CD14-positive monocyte (primary cell): ENCODE results near the gene RPS6KA2. TPM values are rescaled to one million over a fixed set of nuclear protein-coding genes. Genes with fewer than 3 reads are reported as not detected.

ENCODE experiments used
- DNase-seq, 3 donors: peaks; one replicate each; pipeline ENCODE4 v3.0.0-alpha.2; 2011 to 2022
- H2AFZ ChIP-seq: 2 replicates; pipeline ENCODE4 v1.6.0; 2012; ENCODE audit warnings: mild to moderate bottlenecking, low read depth, low read length, inconsistent platforms; ENCODE audit not compliant: insufficient read depth, poor library complexity, severe bottlenecking
- H3K27ac ChIP-seq, 2 donors: 1 replicate in 1 of 2; 2 replicates in 1 of 2; pipeline ENCODE4 v1.5.1; 2012 to 2013; ENCODE audit warnings: low read length in 2 of 2, control low read depth in 1 of 2, inconsistent platforms in 1 of 2, low read depth in 1 of 2, mild to moderate bottlenecking in 1 of 2
- H3K27me3 ChIP-seq, 2 donors: one replicate each; pipeline versions ENCODE4 v1.6.0 to v1.6.1; 2011 to 2013; ENCODE audit warnings: low read length in 2 of 2; ENCODE audit not compliant: control insufficient read depth in 2 of 2, insufficient read depth in 2 of 2
- H3K36me3 ChIP-seq, 2 donors: replicated peaks in 1 of 2; 1 replicate in 1 of 2; 2 replicates in 1 of 2; pipeline versions ENCODE4 v1.5.1 to v1.6.1; 2012 to 2013; ENCODE audit warnings: low read length in 2 of 2, control low read depth in 1 of 2, inconsistent platforms in 1 of 2, mild to moderate bottlenecking in 1 of 2; ENCODE audit not compliant: insufficient read depth in 2 of 2, control insufficient read depth in 1 of 2
- H3K4me1 ChIP-seq, 2 donors: 1 replicate in 1 of 2; 2 replicates in 1 of 2; pipeline versions ENCODE4 v1.5.1 to v1.6.1; 2012 to 2013; ENCODE audit warnings: low read length in 2 of 2, control low read depth in 1 of 2, inconsistent platforms in 1 of 2, mild to moderate bottlenecking in 1 of 2, moderate library complexity in 1 of 2; ENCODE audit not compliant: insufficient read depth in 2 of 2, control insufficient read depth in 1 of 2
- H3K4me2 ChIP-seq: replicated peaks from 2 replicates; pipeline ENCODE3; 2012; ENCODE audit warnings: low read length, moderate library complexity, mild to moderate bottlenecking; ENCODE audit not compliant: poor library complexity, severe bottlenecking; ENCODE audit errors: extremely low read depth
- H3K4me3 ChIP-seq, 3 experiments: fragments of 200-600 bp in 1 of 3; sonication (generic) in 1 of 3; replicated peaks in 1 of 3; 1 replicate in 2 of 3; 2 replicates in 1 of 3; pipeline ENCODE4 v1.5.1; 2011 to 2013; ENCODE audit warnings: low read length in 3 of 3, mild to moderate bottlenecking in 3 of 3, control low read depth in 2 of 3, low read depth in 2 of 3, inconsistent platforms in 1 of 3, moderate library complexity in 1 of 3
- H3K79me2 ChIP-seq: 2 replicates; pipeline ENCODE4 v1.6.0; 2012; ENCODE audit warnings: mild to moderate bottlenecking, control low read depth, inconsistent platforms, low read length, moderate library complexity; ENCODE audit not compliant: insufficient read depth
- H3K9ac ChIP-seq: 2 replicates; pipeline ENCODE4 v1.6.0; 2017; ENCODE audit warnings: low read length, mild to moderate bottlenecking; ENCODE audit not compliant: insufficient read depth, poor library complexity, severe bottlenecking
- H3K9me3 ChIP-seq, 2 donors: replicated peaks in 1 of 2; 1 replicate in 1 of 2; 2 replicates in 1 of 2; pipeline versions ENCODE4 v1.5.1 to v1.6.1; 2012 to 2013; ENCODE audit warnings: low read length in 2 of 2, control low read depth in 1 of 2; ENCODE audit not compliant: control insufficient read depth in 1 of 2, insufficient read depth in 1 of 2
- H4K20me1 ChIP-seq: 2 replicates; pipeline ENCODE4 v1.6.0; 2012; ENCODE audit warnings: mild to moderate bottlenecking, low read length, control low read depth, moderate library complexity; ENCODE audit not compliant: insufficient read depth
- H3K27ac Mint-ChIP-seq, 7 donors: one replicate each; pipeline ENCODE4 v1.8.0; 2020; ENCODE audit warnings: mild to moderate bottlenecking in 7 of 7, mixed read lengths in 7 of 7, moderate library complexity in 6 of 7, inconsistent platforms in 2 of 7
- H3K27me3 Mint-ChIP-seq, 3 donors: one replicate each; pipeline ENCODE4 v1.8.0; 2021 to 2022; ENCODE audit warnings: low read depth in 3 of 3, mild to moderate bottlenecking in 3 of 3, mixed read lengths in 3 of 3, moderate library complexity in 3 of 3, inconsistent platforms in 1 of 3
- H3K36me3 Mint-ChIP-seq, 2 donors: one replicate each; pipeline ENCODE4 v1.8.0; 2020; ENCODE audit warnings: mixed read lengths in 2 of 2, inconsistent platforms in 1 of 2, mild to moderate bottlenecking in 1 of 2
- H3K4me1 Mint-ChIP-seq: one replicate; pipeline ENCODE4 v1.8.0; 2020; ENCODE audit warnings: mild to moderate bottlenecking, mixed read lengths
- H3K4me3 Mint-ChIP-seq, 2 donors: one replicate each; pipeline ENCODE4 v1.8.0; 2020; ENCODE audit warnings: mild to moderate bottlenecking in 2 of 2, mixed read lengths in 2 of 2, moderate library complexity in 1 of 2
- H3K9me3 Mint-ChIP-seq, 7 donors: one replicate each; pipeline ENCODE4 v1.8.0; 2020 to 2022; ENCODE audit warnings: mixed read lengths in 7 of 7, mild to moderate bottlenecking in 6 of 7, moderate library complexity in 6 of 7, inconsistent platforms in 2 of 7
- WGBS: methylation state at CpG from one replicate; pipeline ENCODE4 v1.1.5; 2013; ENCODE audit warnings: missing lambda C conversion rate; ENCODE audit not compliant: insufficient coverage; 5-methylcytosine and 5-hydroxymethylcytosine counted together
- intact Hi-C, 2 donors: fragments of 100-400 bp; cut with micrococcal nuclease; formaldehyde crosslinking; loops; one replicate each; pipeline versions ENCODE4 v1.15.0 to v1.15.1; 2023
- polyA plus RNA-seq, 3 donors: library from polyadenylated mRNA; depleted of rRNA in 1 of 3; unstranded in 2 of 3; stranded (reverse) in 1 of 3; fragments of 300-500 nt in 2 of 3; fragments of >200 nt in 1 of 3; fragmentation: Illumina TruSeq in 2 of 3; gene quantifications; 1 replicate in 2 of 3; 2 replicates in 1 of 3; pipeline ENCODE4 v1.2.3, GENCODE V29; 2012 to 2021
- TF ChIP-seq, protein P1 (sequence below): fragments of 200-600 bp; IDR thresholded peaks from one replicate; pipeline ENCODE4 v1.8.0; 2022; ENCODE audit warnings: antibody characterized with exemption, mild to moderate bottlenecking

Gene RPS6KA2
- polyA plus RNA-seq, 3 donors = 1.4 to 3.1 (median 1.9) TPM

GRCh38 chr6:166419717-166420116 is 207.3 kb downstream of the RPS6KA2 start:
- no peak overlapping the region for H3K4me3 Mint-ChIP-seq
- Histone ChIP-seq H3K4me1 (peaks cover 0 to 3% of the 10 kb centered on the region in 2 donors), H3K79me2 (no peaks in the 10 kb centered on the region), H3K36me3 (no peaks in the 10 kb centered on the region), H3K27me3 (no peaks in the 10 kb centered on the region), H3K4me3 (no peak overlapping the region), H3K27ac (no peak overlapping the region), H3K9me3 (no peaks in the 10 kb centered on the region), H3K4me2 (no peak overlapping the region), H4K20me1 (no peaks in the 10 kb centered on the region), H2AFZ (no peak overlapping the region), H3K9ac (no peak overlapping the region)
- H3K36me3 Mint-ChIP-seq = no peaks in the 10 kb centered on the region
- H3K27me3 Mint-ChIP-seq = peaks cover 0 to 1% (median 0%) of the 10 kb centered on the region in 3 donors
- DNase-seq = no peak
- H3K9me3 Mint-ChIP-seq = peaks cover 0 to 4% (median 0%) of the 10 kb centered on the region in 7 donors
- intact Hi-C loops = no loop called here
- H3K4me1 Mint-ChIP-seq = peaks cover 9% of the 10 kb centered on the region
- H3K27ac Mint-ChIP-seq = peak overlapping the region in 1 of 7 donors; percentile 2
- 92% methylated on average over 9 of the region's 15 CpGs for WGBS
- TF ChIP-seq, protein P1, sequence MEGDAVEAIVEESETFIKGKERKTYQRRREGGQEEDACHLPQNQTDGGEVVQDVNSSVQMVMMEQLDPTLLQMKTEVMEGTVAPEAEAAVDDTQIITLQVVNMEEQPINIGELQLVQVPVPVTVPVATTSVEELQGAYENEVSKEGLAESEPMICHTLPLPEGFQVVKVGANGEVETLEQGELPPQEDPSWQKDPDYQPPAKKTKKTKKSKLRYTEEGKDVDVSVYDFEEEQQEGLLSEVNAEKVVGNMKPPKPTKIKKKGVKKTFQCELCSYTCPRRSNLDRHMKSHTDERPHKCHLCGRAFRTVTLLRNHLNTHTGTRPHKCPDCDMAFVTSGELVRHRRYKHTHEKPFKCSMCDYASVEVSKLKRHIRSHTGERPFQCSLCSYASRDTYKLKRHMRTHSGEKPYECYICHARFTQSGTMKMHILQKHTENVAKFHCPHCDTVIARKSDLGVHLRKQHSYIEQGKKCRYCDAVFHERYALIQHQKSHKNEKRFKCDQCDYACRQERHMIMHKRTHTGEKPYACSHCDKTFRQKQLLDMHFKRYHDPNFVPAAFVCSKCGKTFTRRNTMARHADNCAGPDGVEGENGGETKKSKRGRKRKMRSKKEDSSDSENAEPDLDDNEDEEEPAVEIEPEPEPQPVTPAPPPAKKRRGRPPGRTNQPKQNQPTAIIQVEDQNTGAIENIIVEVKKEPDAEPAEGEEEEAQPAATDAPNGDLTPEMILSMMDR = no peak

DNA sequence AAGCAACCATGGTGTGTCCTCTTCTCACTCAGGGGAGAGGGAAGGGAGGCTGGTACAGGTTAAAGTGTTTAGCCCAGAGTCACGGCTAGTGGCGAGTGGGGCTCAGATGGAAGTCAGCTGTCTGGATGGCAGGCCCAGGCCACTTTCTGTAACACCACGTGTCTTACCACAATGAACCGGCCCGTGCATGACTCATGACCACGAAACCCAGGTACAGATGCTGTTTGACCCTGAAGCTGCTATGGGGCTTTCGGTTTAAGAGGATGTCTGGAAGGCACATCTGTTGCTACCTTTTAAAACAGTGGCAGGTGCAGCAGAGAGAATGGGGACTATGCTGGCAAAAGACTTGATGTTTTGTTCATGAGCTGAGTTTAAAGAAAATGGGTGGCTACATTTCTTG is 207.8 kb downstream of the RPS6KA2 start:
- Mint-ChIP-seq H3K27me3 (peaks cover 0 to 1% (median 0%) of the 10 kb centered on the region in 3 donors), H3K4me3 (no peak overlapping the region), H3K27ac (peak overlapping the region in 1 of 7 donors; percentile 46), H3K9me3 (peaks cover 0 to 4% (median 0%) of the 10 kb centered on the region in 7 donors), H3K4me1 (peaks cover 9% of the 10 kb centered on the region), H3K36me3 (no peaks in the 10 kb centered on the region)
- Histone ChIP-seq H4K20me1 (no peaks in the 10 kb centered on the region), H3K36me3 (no peaks in the 10 kb centered on the region), H3K27me3 (no peaks in the 10 kb centered on the region), H3K4me3 (no peak overlapping the region), H2AFZ (no peak overlapping the region), H3K9ac (no peak overlapping the region), H3K4me1 (peaks cover 0 to 3% of the 10 kb centered on the region in 2 donors), H3K9me3 (no peaks in the 10 kb centered on the region), H3K79me2 (no peaks in the 10 kb centered on the region), H3K4me2 (no peak overlapping the region), H3K27ac (no peak overlapping the region)
- DNase-seq = no peak
- WGBS = 5% methylated on average over 4 of the region's 7 CpGs
- TF ChIP-seq, protein P1 = no peak
- intact Hi-C loops = no loop called here
